RWPE2 (cell line): ENCODE measurements around the gene ADAM11.
"Not testable (repeated sequence)": the region's sequence is repeated elsewhere in the genome, so short reads cannot be mapped to it uniquely, and the experiment has no call there.

Experiments used
- ATAC-seq: fragments of 200-7000 bp; cut with Tn5 transposase; 3 replicates; pipeline ENCODE4 v1.9.1; 2021; ENCODE audit warnings: low read depth
- DNase-seq: peaks from one replicate; pipeline ENCODE4 v3.0.0-alpha.2; 2020; ENCODE audit warnings: low spot score
- H3K27ac ChIP-seq: fragments of 450-650 bp; 2 replicates; pipeline ENCODE4 v1.5.1; 2017; ENCODE audit warnings: mild to moderate bottlenecking; ENCODE audit not compliant: poor library complexity, severe bottlenecking
- H3K27me3 ChIP-seq: fragments of 250-450 bp; sonication (Bioruptor Pico); 2 replicates; pipeline ENCODE4 v1.5.1; 2021; ENCODE audit warnings: mild to moderate bottlenecking, moderate library complexity; ENCODE audit not compliant: insufficient read depth, poor library complexity, severe bottlenecking
- H3K36me3 ChIP-seq: fragments of 250-450 bp; sonication (Bioruptor Pico); 2 replicates; pipeline ENCODE4 v1.5.1; 2020; ENCODE audit warnings: low read depth, mild to moderate bottlenecking, moderate library complexity
- H3K4me1 ChIP-seq: fragments of 250-450 bp; sonication (Bioruptor Pico); 2 replicates; pipeline ENCODE4 v1.5.1; 2021; ENCODE audit warnings: mild to moderate bottlenecking, moderate library complexity; ENCODE audit not compliant: insufficient read depth, poor library complexity, severe bottlenecking
- H3K4me3 ChIP-seq: fragments of 250-450 bp; sonication (Bioruptor Pico); 2 replicates; pipeline ENCODE4 v1.5.1; 2021; ENCODE audit warnings: mild to moderate bottlenecking, moderate library complexity; ENCODE audit not compliant: severe bottlenecking
- H3K9me3 ChIP-seq: fragments of 250-450 bp; sonication (Bioruptor Pico); 2 replicates; pipeline ENCODE4 v1.5.1; 2021; ENCODE audit warnings: mild to moderate bottlenecking, moderate library complexity; ENCODE audit not compliant: severe bottlenecking
- CTCF ChIP-seq: fragments of 450-650 bp; IDR thresholded peaks from one replicate; pipeline ENCODE4 v1.5.1; 2017; ENCODE audit warnings: mild to moderate bottlenecking, moderate library complexity; ENCODE audit not compliant: poor library complexity, severe bottlenecking

The ADAM11 gene

DNA sequence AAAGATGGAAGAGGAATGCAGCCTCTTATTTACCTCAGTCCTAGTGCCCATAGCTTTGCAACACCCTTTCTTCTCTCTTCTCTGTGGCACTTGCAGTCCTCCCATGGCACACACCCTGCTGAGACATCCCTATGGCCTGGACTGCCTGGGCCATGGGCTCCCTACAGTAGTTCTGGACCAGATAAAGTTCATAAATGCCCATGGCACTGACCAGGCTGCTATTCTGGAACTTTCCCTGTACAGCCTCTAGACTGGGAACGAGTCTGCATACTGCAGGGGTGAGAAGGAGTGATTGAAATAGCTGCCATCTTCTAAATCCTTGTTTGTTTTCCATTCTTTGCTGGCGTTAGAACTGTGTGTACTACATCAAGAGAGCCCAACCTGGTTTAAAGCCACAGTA lies 24.5 kb upstream of the ADAM11 start:
- H3K4me1 ChIP-seq = no peaks in the 10 kb centered on the region
- no peak overlapping the region for H3K4me3 ChIP-seq
- TF ChIP-seq CTCF = no peak
- no peak for DNase-seq
- ATAC-seq = no peak
- no peaks in the 10 kb centered on the region for H3K9me3 ChIP-seq
- H3K27me3 ChIP-seq = no peaks in the 10 kb centered on the region
- no peak overlapping the region for H3K27ac ChIP-seq
- peaks cover 44% of the 10 kb centered on the region for H3K36me3 ChIP-seq

GRCh38 chr17:44736551-44737240 lies 22.1 kb upstream of the ADAM11 start:
- Histone ChIP-seq H3K27ac (no peak overlapping the region), H3K9me3 (no peaks in the 10 kb centered on the region), H3K4me3 (no peak overlapping the region), H3K27me3 (no peaks in the 10 kb centered on the region), H3K36me3 (peaks cover 45% of the 10 kb centered on the region), H3K4me1 (no peaks in the 10 kb centered on the region)
- TF ChIP-seq CTCF = no peak
- ATAC-seq = no peak
- DNase-seq = no peak

DNA sequence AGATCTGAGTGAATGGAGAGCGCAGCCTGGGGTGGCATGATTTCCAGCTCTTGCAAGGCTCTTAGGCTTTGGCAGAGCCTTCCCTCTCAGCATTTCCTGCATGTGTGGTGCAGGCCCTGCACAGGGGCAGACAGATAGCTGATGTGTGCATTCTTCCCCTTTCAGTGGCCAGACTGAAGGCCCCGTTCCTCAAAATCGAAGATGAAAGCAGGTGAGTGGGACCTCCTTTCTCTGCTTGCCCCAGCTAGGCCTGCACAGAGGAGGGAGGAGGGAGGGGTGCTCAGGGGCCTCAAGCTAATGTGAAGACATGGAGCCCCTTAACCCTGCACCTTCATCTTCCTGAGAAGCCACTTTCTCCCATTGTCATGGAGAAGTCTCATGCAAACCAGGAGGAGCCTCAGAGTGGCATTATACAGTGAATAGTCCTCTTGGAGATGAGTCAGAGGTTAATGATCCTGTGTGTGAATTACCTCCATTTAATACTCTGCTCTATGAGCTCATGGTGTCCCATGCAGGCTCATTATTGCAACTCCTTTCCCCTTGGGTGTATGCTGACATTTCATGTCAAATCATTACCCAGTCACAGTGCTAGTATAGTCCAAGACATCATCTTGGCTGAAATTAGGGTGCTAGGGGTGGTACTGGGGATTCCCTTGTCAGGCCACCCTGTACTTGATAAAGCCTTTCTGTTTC lies 20.4 kb upstream of the ADAM11 start:
- no peak overlapping the region for H3K4me3 ChIP-seq

GRCh38 chr17:44741316-44741715 lies 17.5 kb upstream of the ADAM11 start:
- peaks cover 24% of the 10 kb centered on the region for H3K36me3 ChIP-seq
- no peaks in the 10 kb centered on the region for H3K4me1 ChIP-seq
- no peak for DNase-seq
- H3K27me3 ChIP-seq = no peaks in the 10 kb centered on the region
- H3K4me3 ChIP-seq = no peak overlapping the region
- no peak for ATAC-seq
- no peak overlapping the region for H3K27ac ChIP-seq
- H3K9me3 ChIP-seq = no peaks in the 10 kb centered on the region
- TF ChIP-seq CTCF = no peak

More for the DNA sequence above, 20.4 kb upstream of the ADAM11 start:
- H3K27me3 ChIP-seq = no peaks in the 10 kb centered on the region
- no peaks in the 10 kb centered on the region for H3K9me3 ChIP-seq
- peaks cover 36% of the 10 kb centered on the region for H3K36me3 ChIP-seq
- no peak overlapping the region for H3K27ac ChIP-seq
- no peak for TF ChIP-seq CTCF
- DNase-seq (no peak), ATAC-seq (peak; percentile 54)
- no peaks in the 10 kb centered on the region for H3K4me1 ChIP-seq

DNA sequence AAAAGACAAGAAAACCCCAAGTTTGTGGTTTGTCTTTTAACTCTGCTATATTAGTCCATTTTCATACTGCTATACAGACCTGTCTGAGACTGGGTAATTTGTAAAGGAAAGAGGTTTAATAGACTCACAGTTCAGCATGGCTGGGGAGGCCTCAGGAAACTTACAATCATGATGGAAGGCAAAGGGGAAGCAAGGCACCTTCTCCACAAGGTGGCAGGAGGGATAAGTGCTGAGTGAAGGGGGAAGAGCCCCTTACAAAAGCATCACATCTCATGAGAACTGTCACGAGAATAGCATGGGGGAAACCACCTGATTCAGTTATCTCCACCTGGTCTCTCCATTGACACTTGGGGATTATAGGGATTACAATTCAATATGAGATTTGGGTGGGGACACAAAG lies 13.5 kb upstream of the ADAM11 start:
- no peaks in the 10 kb centered on the region for H3K4me1 ChIP-seq
- H3K9me3 ChIP-seq = no peaks in the 10 kb centered on the region
- H3K27me3 ChIP-seq = no peaks in the 10 kb centered on the region
- H3K27ac ChIP-seq = no peak overlapping the region
- no peak for DNase-seq
- no peak for TF ChIP-seq CTCF
- ATAC-seq = no peak
- peaks cover 27% of the 10 kb centered on the region for H3K36me3 ChIP-seq
- H3K4me3 ChIP-seq = no peak overlapping the region

DNA sequence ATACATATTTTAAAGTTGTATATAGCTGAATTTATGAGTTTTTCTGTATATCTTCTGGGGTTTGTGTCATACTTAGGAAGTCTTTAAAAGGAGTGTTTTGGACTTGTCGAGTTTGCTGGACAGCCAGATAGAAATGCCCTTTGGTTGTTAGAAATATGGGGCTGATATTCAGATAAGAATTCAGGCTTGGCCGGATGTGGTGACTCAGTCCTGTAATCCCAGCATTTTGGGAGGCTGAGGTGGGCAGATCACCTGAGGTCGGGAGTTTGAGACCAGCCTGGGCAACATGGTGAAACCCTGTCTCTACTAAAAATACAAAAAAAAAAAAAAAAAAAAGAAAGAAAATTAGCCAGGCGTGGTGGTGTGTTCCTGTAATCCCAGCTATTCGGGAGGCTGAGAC lies 13.1 kb upstream of the ADAM11 start:
- H3K27ac ChIP-seq, ATAC-seq, H3K27me3 ChIP-seq, DNase-seq, H3K4me1 ChIP-seq, H3K4me3 ChIP-seq, H3K9me3 ChIP-seq: not testable (repeated sequence)
- peaks cover 24% of the 10 kb centered on the region for H3K36me3 ChIP-seq
